ENCODE measurements around the gene RWDD4.

Gene RWDD4

DNA sequence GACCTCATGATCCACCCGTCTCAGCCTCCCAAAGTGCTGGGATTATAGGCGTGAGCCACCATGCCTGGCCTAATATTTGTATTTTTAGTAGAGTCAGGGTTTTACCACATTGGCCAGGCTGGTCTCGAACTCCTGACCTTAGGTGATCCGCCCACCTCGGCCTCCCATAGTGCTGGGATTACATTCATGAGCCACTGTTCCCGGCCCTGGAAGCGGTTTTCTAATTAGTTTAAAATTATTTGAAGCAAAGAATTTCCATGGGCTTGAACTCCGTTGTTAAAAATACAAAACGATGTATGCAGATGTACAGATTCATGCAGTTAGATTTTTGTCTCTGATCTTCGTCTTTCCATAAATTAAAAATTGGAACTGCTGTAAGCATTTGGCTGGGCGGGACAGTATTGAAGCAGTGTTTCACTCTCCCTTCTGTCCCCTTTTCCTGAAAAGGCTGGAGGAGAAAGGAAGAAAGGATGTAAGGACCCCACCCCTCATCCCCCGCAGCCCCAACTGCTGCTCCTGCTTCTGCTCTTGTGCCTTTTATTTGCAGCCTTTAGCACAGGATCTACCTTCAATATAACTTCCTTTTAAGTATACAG lies 12.1 kb upstream of the RWDD4 start:
- no peaks in the 10 kb centered on the region for H3K79me2 ChIP-seq (ENCODE audit: insufficient read depth, low read length)
- peaks cover 42% of the 10 kb centered on the region for H3K36me3 ChIP-seq (ENCODE audit: insufficient read depth, low read length)
- DNase-seq (no peak), ATAC-seq (ENCODE audit: insufficient read depth, low read depth) (no peak)
- H3K4me1 ChIP-seq (ENCODE audit: insufficient read depth, low read length): no peaks in the 10 kb centered on the region
- no peak overlapping the region for H3K27ac ChIP-seq (ENCODE audit: low read length)
- no peaks in the 10 kb centered on the region for H3K27me3 ChIP-seq (ENCODE audit: insufficient read depth, low read length, poor library complexity)
- H3K9me3 ChIP-seq (ENCODE audit: insufficient read depth, low read length, severe bottlenecking): no peaks in the 10 kb centered on the region
- no peaks in the 10 kb centered on the region for H4K20me1 ChIP-seq (ENCODE audit: insufficient read depth, low read length)
- no peak overlapping the region for H2AFZ ChIP-seq (ENCODE audit: low read depth, low read length)
- H3K4me3 ChIP-seq (ENCODE audit: low read depth in 1 of 2, low read length in 2 of 2): no peak overlapping the region
- no peak for TF ChIP-seq EZH2 (IDR thresholded peaks at IDR 0.05; ENCODE audit: borderline replicate concordance, low read depth, low read length, severe bottlenecking)
- TF ChIP-seq, protein P1, sequence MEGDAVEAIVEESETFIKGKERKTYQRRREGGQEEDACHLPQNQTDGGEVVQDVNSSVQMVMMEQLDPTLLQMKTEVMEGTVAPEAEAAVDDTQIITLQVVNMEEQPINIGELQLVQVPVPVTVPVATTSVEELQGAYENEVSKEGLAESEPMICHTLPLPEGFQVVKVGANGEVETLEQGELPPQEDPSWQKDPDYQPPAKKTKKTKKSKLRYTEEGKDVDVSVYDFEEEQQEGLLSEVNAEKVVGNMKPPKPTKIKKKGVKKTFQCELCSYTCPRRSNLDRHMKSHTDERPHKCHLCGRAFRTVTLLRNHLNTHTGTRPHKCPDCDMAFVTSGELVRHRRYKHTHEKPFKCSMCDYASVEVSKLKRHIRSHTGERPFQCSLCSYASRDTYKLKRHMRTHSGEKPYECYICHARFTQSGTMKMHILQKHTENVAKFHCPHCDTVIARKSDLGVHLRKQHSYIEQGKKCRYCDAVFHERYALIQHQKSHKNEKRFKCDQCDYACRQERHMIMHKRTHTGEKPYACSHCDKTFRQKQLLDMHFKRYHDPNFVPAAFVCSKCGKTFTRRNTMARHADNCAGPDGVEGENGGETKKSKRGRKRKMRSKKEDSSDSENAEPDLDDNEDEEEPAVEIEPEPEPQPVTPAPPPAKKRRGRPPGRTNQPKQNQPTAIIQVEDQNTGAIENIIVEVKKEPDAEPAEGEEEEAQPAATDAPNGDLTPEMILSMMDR (IDR thresholded peaks at IDR 0.05; ENCODE audit: borderline replicate concordance, extremely low read depth, low read length, poor library complexity, severe bottlenecking): no peak
- no peak overlapping the region for H3K9ac ChIP-seq (ENCODE audit: low read depth, low read length)
- no peak overlapping the region for H3K4me2 ChIP-seq (ENCODE audit: insufficient read depth, low read length)

DNA sequence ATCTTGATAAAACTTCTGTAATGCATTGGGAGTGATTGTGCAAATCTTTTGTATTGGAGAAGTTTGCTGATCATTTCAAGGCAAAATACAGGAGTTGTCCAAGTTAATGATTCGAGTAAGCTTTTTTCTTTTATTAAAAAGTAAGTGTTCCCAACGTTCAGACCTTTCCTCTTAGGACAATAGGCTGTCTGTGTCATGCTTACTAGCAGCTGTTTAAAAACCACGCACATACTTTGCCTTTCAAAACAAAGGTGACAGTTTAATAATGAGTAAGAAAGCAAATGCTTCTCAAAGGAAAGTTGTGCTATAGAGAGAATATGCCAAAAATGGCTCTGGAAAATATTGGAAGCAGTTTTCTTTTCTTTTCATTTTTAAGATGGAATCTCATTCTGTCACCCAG lies 11.3 kb upstream of the RWDD4 start:
- Histone ChIP-seq H3K27me3 (ENCODE audit: insufficient read depth, low read length, poor library complexity) (no peaks in the 10 kb centered on the region), H4K20me1 (ENCODE audit: insufficient read depth, low read length) (no peaks in the 10 kb centered on the region), H3K9me3 (ENCODE audit: insufficient read depth, low read length, severe bottlenecking) (no peaks in the 10 kb centered on the region), H3K9ac (ENCODE audit: low read depth, low read length) (no peak overlapping the region), H3K27ac (ENCODE audit: low read length) (no peak overlapping the region), H3K4me1 (ENCODE audit: insufficient read depth, low read length) (no peaks in the 10 kb centered on the region), H3K4me3 (ENCODE audit: low read depth in 1 of 2, low read length in 2 of 2) (no peak overlapping the region), H3K4me2 (ENCODE audit: insufficient read depth, low read length) (no peak overlapping the region), H3K36me3 (ENCODE audit: insufficient read depth, low read length) (peaks cover 50% of the 10 kb centered on the region), H2AFZ (ENCODE audit: low read depth, low read length) (no peak overlapping the region), H3K79me2 (ENCODE audit: insufficient read depth, low read length) (no peaks in the 10 kb centered on the region)
- DNase-seq: no peak
- no peak for TF ChIP-seq EZH2 (IDR thresholded peaks at IDR 0.05; ENCODE audit: borderline replicate concordance, low read depth, low read length, severe bottlenecking)
- TF ChIP-seq, protein P1 (IDR thresholded peaks at IDR 0.05; ENCODE audit: borderline replicate concordance, extremely low read depth, low read length, poor library complexity, severe bottlenecking): no peak
- ATAC-seq (ENCODE audit: insufficient read depth, low read depth): no peak

DNA sequence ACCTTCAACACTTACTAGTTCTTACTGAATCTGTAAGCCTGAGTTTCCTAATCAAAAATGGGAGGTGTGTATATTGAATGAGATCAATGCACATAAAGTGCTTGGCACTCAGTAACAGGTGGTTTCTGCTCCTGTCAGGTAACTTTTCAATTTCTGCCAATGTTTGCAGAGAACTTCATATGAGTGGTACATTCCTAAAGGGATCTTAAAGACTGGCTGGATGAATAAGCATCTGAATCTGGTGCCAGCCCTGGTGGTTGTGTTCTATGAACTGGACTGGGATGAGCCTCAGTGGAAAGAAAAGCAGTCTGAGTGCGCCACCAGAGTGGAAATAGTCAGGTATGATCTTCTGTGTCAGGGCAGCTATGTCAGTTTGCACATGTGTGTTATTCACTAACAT lies 7.1 kb upstream of the RWDD4 start:
- Histone ChIP-seq H3K27me3 (ENCODE audit: insufficient read depth, low read length, poor library complexity) (no peaks in the 10 kb centered on the region), H3K9me3 (ENCODE audit: insufficient read depth, low read length, severe bottlenecking) (no peaks in the 10 kb centered on the region), H2AFZ (ENCODE audit: low read depth, low read length) (no peak overlapping the region), H3K4me1 (ENCODE audit: insufficient read depth, low read length) (peaks cover 8% of the 10 kb centered on the region), H3K9ac (ENCODE audit: low read depth, low read length) (no peak overlapping the region), H3K36me3 (ENCODE audit: insufficient read depth, low read length) (peaks cover 51% of the 10 kb centered on the region), H4K20me1 (ENCODE audit: insufficient read depth, low read length) (no peaks in the 10 kb centered on the region), H3K27ac (ENCODE audit: low read length) (no peak overlapping the region), H3K79me2 (ENCODE audit: insufficient read depth, low read length) (peaks cover 15% of the 10 kb centered on the region), H3K4me2 (ENCODE audit: insufficient read depth, low read length) (no peak overlapping the region), H3K4me3 (ENCODE audit: low read depth in 1 of 2, low read length in 2 of 2) (no peak overlapping the region)
- DNase-seq (no peak), ATAC-seq (ENCODE audit: insufficient read depth, low read depth) (no peak)
- no peak for TF ChIP-seq EZH2 (IDR thresholded peaks at IDR 0.05; ENCODE audit: borderline replicate concordance, low read depth, low read length, severe bottlenecking)
- TF ChIP-seq, protein P1 (IDR thresholded peaks at IDR 0.05; ENCODE audit: borderline replicate concordance, extremely low read depth, low read length, poor library complexity, severe bottlenecking): no peak

Data from DND-41 (cell line).